HEK293T (cell line): ENCODE measurements around the gene SMURF1.

Experiments used
- CTCF ChIA-PET: fragments of 350-600 bp; formaldehyde crosslinking; extraction: SDS; loops from one replicate; lab custom pipeline; 2021; ENCODE audit warnings: antibody characterized with exemption, inconsistent platforms; lab: Yijun Ruan, JAX
- POLR2A ChIA-PET: fragments of 350-600 bp; formaldehyde crosslinking; extraction: SDS; loops from one replicate; lab custom pipeline; 2020; ENCODE audit warnings: antibody characterized with exemption, inconsistent platforms; lab: Yijun Ruan, JAX
- DNase-seq: peaks from one replicate; pipeline ENCODE4 v3.0.0; 2012; ENCODE audit warnings: mixed read lengths; ENCODE audit errors: extremely low spot score
- ARNT ChIP-seq: fragments of 450-650 bp; IDR thresholded peaks from 2 replicates; pipeline ENCODE4 v1.6.1; 2017; ENCODE audit warnings: mild to moderate bottlenecking
- BHLHE40 ChIP-seq: fragments of 450-650 bp; IDR thresholded peaks from 2 replicates; pipeline ENCODE4 v1.6.1; 2016; ENCODE audit warnings: mild to moderate bottlenecking, moderate library complexity, borderline replicate concordance
- CTBP1 ChIP-seq: fragments of 450-650 bp; IDR thresholded peaks from 2 replicates; pipeline ENCODE4 v1.6.1; 2016; ENCODE audit warnings: borderline replicate concordance
- ELF4 ChIP-seq: fragments of 450-650 bp; IDR thresholded peaks from 2 replicates; pipeline ENCODE4 v1.6.1; 2017; ENCODE audit warnings: antibody characterized with exemption
- FOXA1 ChIP-seq: fragments of 450-650 bp; IDR thresholded peaks from 2 replicates; pipeline ENCODE4 v1.6.1; 2016; ENCODE audit warnings: mild to moderate bottlenecking
- FOXK2 ChIP-seq: fragments of 450-650 bp; IDR thresholded peaks from 2 replicates; pipeline ENCODE4 v1.6.1; 2016; ENCODE audit warnings: mild to moderate bottlenecking
- FOXM1 ChIP-seq: fragments of 450-650 bp; IDR thresholded peaks from 2 replicates; pipeline ENCODE4 v1.6.1; 2017; ENCODE audit warnings: mild to moderate bottlenecking, borderline replicate concordance
- HDGF ChIP-seq: fragments of 450-650 bp; IDR thresholded peaks from 2 replicates; pipeline ENCODE4 v1.6.1; 2017; ENCODE audit warnings: antibody characterized with exemption, borderline replicate concordance
- L3MBTL2 ChIP-seq: fragments of 450-650 bp; conservative IDR thresholded peaks from 2 replicates; pipeline ENCODE4 v1.6.1; 2016; ENCODE audit warnings: mild to moderate bottlenecking
- LEF1 ChIP-seq: fragments of 450-650 bp; IDR thresholded peaks from 2 replicates; pipeline ENCODE4 v1.6.1; 2017; ENCODE audit warnings: mild to moderate bottlenecking, borderline replicate concordance
- NFRKB ChIP-seq: fragments of 450-650 bp; IDR thresholded peaks from 2 replicates; pipeline ENCODE4 v1.6.1; 2016; ENCODE audit warnings: mild to moderate bottlenecking, moderate library complexity
- PKNOX1 ChIP-seq: fragments of 450-650 bp; IDR thresholded peaks from 2 replicates; pipeline ENCODE4 v1.6.1; 2016
- SP1 ChIP-seq: fragments of 450-650 bp; IDR thresholded peaks from 2 replicates; pipeline ENCODE4 v1.6.1; 2017
- SUZ12 ChIP-seq: fragments of 450-650 bp; IDR thresholded peaks from 2 replicates; pipeline ENCODE4 v1.6.1; 2016; ENCODE audit warnings: mild to moderate bottlenecking
- TARDBP ChIP-seq: fragments of 450-650 bp; IDR thresholded peaks from 2 replicates; pipeline ENCODE4 v1.6.1; 2016
- ZNF384 ChIP-seq: fragments of 450-650 bp; IDR thresholded peaks from 2 replicates; pipeline ENCODE4 v1.6.1; 2016

SMURF1 gene

GRCh38 chr7:99090771-99091542 is 53.0 kb downstream of the SMURF1 start:
- POLR2A ChIA-PET: no interaction called here
- no peak for TF ChIP-seq NFRKB
- TF ChIP-seq BHLHE40: no peak
- TF ChIP-seq FOXA1: no peak
- TF ChIP-seq L3MBTL2: no peak
- TF ChIP-seq ELF4: no peak
- no peak for DNase-seq
- CTCF ChIA-PET: no interaction called here

- TF ChIP-seq ZNF384 (no peak), LEF1 (no peak), FOXA1 (no peak), L3MBTL2 (no peak), SUZ12 (no peak), CTBP1 (no peak), TARDBP (no peak), SP1 (no peak), BHLHE40 (no peak), ELF4 (no peak), FOXM1 (no peak), HDGF (no peak), FOXK2 (no peak), ARNT (no peak), NFRKB (no peak)
- no peak for DNase-seq
- ChIA-PET CTCF (no interaction called here), POLR2A (no interaction called here)
Observed at GRCh38 chr7:99089914-99090629, 53.8 kb downstream of the SMURF1 start.

- no peak for DNase-seq
- ChIA-PET POLR2A (no interaction called here), CTCF (no interaction called here)
- TF ChIP-seq SP1: no peak
- TF ChIP-seq PKNOX1: no peak
- no peak for TF ChIP-seq FOXA1
- TF ChIP-seq FOXK2: no peak
- TF ChIP-seq SUZ12: no peak
Observed at GRCh38 chr7:99086944-99087343, 57.0 kb downstream of the SMURF1 start.

- ChIA-PET CTCF (no interaction called here), POLR2A (no interaction called here)
- DNase-seq: no peak
- TF ChIP-seq ELF4 (no peak), ZNF384 (no peak), HDGF (no peak), CTBP1 (no peak), PKNOX1 (no peak), NFRKB (no peak), LEF1 (no peak), ARNT (no peak), FOXM1 (no peak), BHLHE40 (no peak)
Observed at GRCh38 chr7:99086532-99086931, 57.4 kb downstream of the SMURF1 start.

GRCh38 chr7:99083733-99084132 is 60.2 kb downstream of the SMURF1 start:
- ChIA-PET POLR2A (no interaction called here), CTCF (no interaction called here)
- DNase-seq: no peak
- TF ChIP-seq ELF4 (no peak), SUZ12 (no peak), FOXA1 (no peak), SP1 (no peak), BHLHE40 (no peak), NFRKB (no peak), LEF1 (no peak), PKNOX1 (no peak), FOXM1 (no peak)

GRCh38 chr7:99083068-99083651 is 60.7 kb downstream of the SMURF1 start:
- no peak for TF ChIP-seq FOXA1
- TF ChIP-seq SUZ12: no peak
- no peak for TF ChIP-seq HDGF
- TF ChIP-seq L3MBTL2: no peak
- no peak for TF ChIP-seq ELF4
- TF ChIP-seq ZNF384: no peak
- no peak for TF ChIP-seq BHLHE40
- TF ChIP-seq CTBP1: no peak
- TF ChIP-seq FOXM1: no peak
- TF ChIP-seq TARDBP: no peak
- TF ChIP-seq LEF1: no peak
- no peak for TF ChIP-seq PKNOX1
- TF ChIP-seq ARNT: no peak
- ChIA-PET POLR2A (no interaction called here), CTCF (no interaction called here)
- DNase-seq: no peak
